Neuron (in vitro differentiated cells): Measurements from ENCODE around the gene RNGTT.
"Not testable (repeated sequence)": the region's sequence is repeated elsewhere in the genome, so short reads cannot be mapped to it uniquely, and the experiment has no call there.

Source experiments
- H2AFZ ChIP-seq: one replicate; pipeline ENCODE4 v1.6.1; 2013; ENCODE audit warnings: low read depth, mild to moderate bottlenecking, inconsistent platforms, low read length, moderate library complexity
- H3K27me3 ChIP-seq: one replicate; pipeline ENCODE4 v1.6.1; 2013; ENCODE audit warnings: low read length; ENCODE audit not compliant: insufficient read depth
- H3K36me3 ChIP-seq: one replicate; pipeline ENCODE4 v1.6.1; 2013; ENCODE audit warnings: low read length; ENCODE audit not compliant: insufficient read depth
- H3K4me1 ChIP-seq: one replicate; pipeline ENCODE4 v1.6.1; 2013; ENCODE audit warnings: low read length; ENCODE audit not compliant: insufficient read depth
- H3K4me3 ChIP-seq: 2 replicates; pipeline ENCODE4 v1.5.1; 2013; ENCODE audit warnings: mild to moderate bottlenecking, low read length, moderate library complexity
- H3K9me3 ChIP-seq: one replicate; pipeline ENCODE4 v1.6.1; 2013; ENCODE audit warnings: low read length

RNGTT gene

DNA sequence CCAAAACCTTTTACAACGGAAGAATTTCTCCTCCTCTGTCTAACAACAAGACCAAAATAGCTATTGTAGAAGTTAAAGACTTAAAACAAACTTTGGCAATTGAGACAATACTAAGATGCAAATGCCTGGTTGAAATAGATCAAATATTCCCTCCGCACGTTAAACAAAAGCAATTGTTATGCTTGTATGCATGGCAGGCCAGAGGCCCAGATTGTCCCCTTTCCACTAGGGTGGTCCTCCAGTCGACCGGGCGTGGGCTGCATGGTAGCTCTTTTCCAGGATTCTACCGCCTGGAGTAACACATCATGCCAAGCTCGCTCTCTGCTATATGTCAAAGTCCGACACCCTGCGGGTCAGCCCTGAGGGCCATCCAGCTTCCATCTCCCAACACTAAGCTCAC is 234.7 kb downstream of the RNGTT start:
- no peaks in the 10 kb centered on the region for H3K36me3 ChIP-seq
- H2AFZ ChIP-seq, result no peak overlapping the region
- H3K9me3 ChIP-seq, result no peaks in the 10 kb centered on the region
- no peaks in the 10 kb centered on the region for H3K4me1 ChIP-seq
- no peak overlapping the region for H3K4me3 ChIP-seq
- H3K27me3 ChIP-seq, result no peaks in the 10 kb centered on the region

DNA sequence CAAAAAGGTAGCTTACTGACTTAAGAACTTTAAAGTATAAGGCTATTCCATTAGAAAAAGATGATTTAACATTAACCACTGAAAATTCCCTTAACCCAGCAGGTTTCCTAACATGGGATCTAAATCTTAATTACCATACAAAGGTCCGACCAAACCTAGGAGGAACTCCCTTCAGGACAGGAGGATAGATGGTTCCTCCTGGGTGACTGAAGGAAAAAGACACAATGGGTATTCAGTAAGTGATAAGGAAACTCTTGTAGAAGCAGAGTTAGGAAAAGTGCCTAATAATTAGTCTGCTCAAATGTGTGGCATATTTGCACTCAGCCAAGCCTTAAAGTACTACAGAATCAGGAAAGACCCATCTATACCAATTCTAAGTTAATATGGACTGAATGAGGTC is 237.0 kb downstream of the RNGTT start:
- H3K27me3 ChIP-seq, H2AFZ ChIP-seq, H3K4me1 ChIP-seq, H3K36me3 ChIP-seq, H3K4me3 ChIP-seq, H3K9me3 ChIP-seq: not testable (repeated sequence)

DNA sequence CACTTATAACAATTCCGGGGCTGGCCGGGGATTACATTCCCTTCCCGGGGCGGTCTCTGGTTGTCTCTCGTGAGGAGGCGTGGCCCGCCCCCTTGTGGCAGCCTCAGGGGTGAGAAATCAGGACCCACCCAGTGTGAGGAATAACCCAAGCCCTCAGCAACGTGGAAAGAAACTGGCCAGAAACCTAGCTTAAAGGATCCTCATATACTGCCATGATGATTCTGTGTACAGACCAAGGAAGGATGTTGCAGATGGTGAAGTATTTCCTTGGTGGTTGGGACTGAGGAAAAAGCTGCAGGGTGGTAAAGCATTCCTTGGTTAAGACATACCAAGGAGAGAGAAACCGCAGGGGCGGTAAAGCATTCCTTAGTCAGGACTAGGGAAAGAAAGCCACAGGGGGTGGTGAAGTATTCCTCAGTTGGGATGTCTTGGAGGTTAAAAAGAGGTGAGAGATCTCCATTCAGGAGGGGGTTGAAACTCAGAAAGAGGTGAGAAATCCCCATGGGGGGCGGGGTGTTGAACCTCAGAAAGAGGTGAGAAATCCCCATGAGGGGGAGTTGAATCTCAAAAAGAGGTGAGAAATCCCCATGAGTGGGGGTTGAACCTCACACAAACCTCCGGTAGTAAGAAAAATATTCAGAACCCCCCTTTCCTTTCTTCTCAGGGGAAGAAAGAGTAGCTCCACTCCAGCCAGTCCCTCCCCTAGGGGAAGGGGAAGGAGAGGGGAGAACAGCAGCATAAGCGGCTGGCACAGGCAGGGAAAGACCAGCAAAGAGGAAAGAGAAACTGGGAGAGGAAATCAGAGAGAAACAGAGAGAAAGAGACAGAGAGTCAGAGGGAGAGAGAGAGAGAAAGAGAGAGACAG is 238.1 kb downstream of the RNGTT start:
- H3K9me3 ChIP-seq, result no peaks in the 10 kb centered on the region
- H3K36me3 ChIP-seq, result no peaks in the 10 kb centered on the region
- H3K4me3 ChIP-seq, result no peak overlapping the region
- H3K27me3 ChIP-seq, result no peaks in the 10 kb centered on the region
- H3K4me1 ChIP-seq, result no peaks in the 10 kb centered on the region
- no peak overlapping the region for H2AFZ ChIP-seq

DNA sequence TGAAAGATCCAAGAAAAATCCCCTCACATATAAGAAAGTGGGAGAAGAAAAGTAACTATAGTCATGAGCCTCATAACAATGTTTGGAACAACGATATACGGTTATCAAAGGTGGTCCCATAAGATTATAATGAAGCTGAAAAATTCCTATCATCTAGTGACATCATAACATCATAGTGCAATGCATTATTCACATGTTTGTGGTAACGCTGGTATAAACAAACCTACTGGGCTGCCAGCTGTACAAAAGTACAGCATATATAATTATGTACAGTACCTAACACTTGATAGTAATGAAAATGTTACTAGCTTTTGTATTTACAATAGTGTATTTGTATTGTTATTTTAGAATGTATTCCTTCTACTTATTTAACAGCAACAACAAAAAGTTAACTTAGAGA is 240.7 kb downstream of the RNGTT start:
- Histone ChIP-seq H3K9me3 (no peaks in the 10 kb centered on the region), H3K4me1 (no peaks in the 10 kb centered on the region), H3K36me3 (no peaks in the 10 kb centered on the region), H3K27me3 (no peaks in the 10 kb centered on the region), H2AFZ (no peak overlapping the region), H3K4me3 (no peak overlapping the region)

DNA sequence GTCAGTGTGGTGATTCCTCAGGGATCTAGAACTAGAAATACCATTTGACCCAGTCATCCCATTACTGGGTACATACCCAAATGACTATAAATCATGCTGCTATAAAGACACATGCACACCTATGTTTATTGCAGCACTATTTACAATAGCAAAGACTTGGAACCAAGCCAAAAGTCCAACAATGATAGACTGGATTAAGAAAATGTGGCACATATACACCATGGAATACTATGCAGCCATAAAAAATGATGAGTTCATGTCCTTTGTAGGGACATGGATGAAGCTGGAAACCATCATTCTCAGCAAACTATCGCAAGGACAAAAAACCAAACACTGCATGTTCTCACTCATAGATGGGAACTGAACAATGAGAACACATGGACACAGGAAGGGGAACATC is 247.0 kb downstream of the RNGTT start:
- H3K36me3 ChIP-seq, H2AFZ ChIP-seq, H3K27me3 ChIP-seq, H3K4me1 ChIP-seq, H3K9me3 ChIP-seq, H3K4me3 ChIP-seq: not testable (repeated sequence)

DNA sequence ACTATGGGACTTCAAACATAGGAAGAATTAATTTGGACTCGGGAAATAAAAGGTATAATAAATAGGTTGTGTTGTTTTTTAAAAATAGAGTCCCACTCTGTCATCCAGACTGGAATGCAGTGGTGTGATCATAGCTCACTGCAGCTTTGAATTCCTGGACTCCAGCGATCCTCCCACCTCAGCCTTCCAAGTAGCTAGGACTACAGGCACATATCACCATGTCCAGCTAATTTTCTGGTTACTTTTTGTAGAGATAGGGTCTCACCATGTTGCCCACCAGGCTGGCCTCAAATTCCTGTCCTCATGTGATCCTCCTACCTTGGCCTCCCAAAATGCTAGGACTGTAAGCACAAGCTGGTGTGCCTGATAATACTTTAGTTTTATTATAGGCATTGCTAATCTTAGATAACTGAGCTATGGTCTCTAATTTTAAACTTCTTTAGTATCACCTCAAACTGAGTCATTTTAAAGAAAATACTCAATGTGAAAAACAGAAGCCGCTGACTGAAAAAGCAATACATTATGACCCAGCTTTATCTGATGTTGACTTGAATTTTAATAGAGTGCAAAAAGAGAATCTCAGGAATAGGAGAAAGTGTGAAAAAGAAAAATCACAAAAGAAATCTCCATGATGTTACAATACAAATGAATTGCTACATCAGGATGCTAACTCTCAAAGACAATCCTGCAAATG is 251.0 kb downstream of the RNGTT start:
- Histone ChIP-seq H3K4me1 (no peaks in the 10 kb centered on the region), H3K4me3 (no peak overlapping the region), H3K27me3 (no peaks in the 10 kb centered on the region), H2AFZ (no peak overlapping the region), H3K36me3 (no peaks in the 10 kb centered on the region), H3K9me3 (peaks cover 3% of the 10 kb centered on the region)

DNA sequence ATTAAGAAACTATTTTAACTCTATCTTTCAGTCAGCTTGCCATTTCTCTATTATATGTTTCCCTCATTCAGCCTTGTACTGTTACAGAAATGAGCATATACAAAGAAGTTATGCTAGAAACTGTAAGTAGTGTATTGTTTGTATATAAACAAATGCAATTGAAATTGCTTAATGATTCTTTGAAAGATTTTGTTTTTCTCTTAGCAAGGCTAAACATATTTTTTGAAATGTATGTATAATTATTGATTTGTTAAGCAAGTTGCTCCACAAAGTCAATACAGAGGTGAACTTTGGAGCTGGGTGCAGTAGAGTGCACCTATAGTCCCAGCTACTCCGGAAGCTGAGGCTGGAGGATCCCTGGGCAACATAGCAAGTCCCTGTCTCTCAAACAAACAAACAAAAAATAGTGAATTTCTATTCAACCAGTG is 253.6 kb downstream of the RNGTT start:
- H2AFZ ChIP-seq, result no peak overlapping the region
- H3K4me1 ChIP-seq, result no peaks in the 10 kb centered on the region
- no peaks in the 10 kb centered on the region for H3K27me3 ChIP-seq
- H3K9me3 ChIP-seq, result peaks cover 3% of the 10 kb centered on the region
- no peaks in the 10 kb centered on the region for H3K36me3 ChIP-seq
- H3K4me3 ChIP-seq, result no peak overlapping the region

DNA sequence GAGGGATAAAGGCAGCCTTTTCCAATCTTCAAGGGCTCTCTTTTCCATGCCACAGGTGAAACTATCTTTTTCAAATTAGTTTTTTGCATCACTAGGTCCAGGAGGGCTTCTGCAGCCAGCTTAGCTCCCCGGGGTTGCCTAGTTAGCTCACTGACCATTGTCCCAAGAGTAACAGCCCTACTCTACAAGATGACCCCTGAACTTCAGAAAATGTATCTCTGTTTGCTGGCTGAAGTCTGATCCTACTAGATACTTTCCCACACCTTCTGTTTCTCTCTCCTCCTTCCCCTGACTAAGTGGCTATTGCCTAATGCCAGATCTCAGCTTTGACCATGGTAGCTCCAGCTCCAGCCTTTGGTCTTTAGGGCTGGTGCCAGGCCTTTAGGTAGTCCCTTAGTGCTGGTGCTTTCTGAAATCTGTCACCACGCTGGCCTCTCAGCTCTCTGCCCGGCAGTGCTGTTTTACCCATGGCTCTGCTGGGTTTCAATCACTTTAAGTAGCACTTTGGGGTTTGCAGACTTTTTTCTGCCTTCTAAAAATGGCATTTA is 255.1 kb downstream of the RNGTT start:
- Histone ChIP-seq H3K4me1 (no peaks in the 10 kb centered on the region), H3K4me3 (no peak overlapping the region), H3K27me3 (no peaks in the 10 kb centered on the region)

DNA sequence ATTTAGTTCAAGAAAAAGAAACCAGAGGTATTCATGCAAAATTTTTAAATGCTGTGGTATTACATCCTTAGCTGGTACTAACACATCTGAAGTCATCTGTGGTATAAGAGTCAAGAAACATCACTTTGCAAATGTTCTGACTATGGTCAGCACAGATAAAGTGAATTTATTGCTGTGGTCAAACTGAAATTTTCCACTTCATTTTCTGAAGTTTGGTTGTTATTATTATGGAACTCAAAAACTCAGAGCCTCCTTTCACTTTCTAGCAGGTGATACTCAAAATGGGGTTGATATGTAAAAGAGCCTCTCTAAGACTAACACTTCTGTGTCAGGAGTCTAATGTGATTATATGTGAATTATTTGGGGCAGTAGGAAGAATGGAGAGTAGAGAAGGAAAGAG is 257.8 kb downstream of the RNGTT start:
- H3K9me3 ChIP-seq, result no peaks in the 10 kb centered on the region
- no peaks in the 10 kb centered on the region for H3K27me3 ChIP-seq
- H3K36me3 ChIP-seq, result no peaks in the 10 kb centered on the region
- H3K4me1 ChIP-seq, result no peaks in the 10 kb centered on the region
- no peak overlapping the region for H3K4me3 ChIP-seq
- H2AFZ ChIP-seq, result no peak overlapping the region

More for the DNA sequence above, 255.1 kb downstream of the RNGTT start:
- Histone ChIP-seq H2AFZ (no peak overlapping the region), H3K9me3 (no peaks in the 10 kb centered on the region), H3K36me3 (no peaks in the 10 kb centered on the region)

DNA sequence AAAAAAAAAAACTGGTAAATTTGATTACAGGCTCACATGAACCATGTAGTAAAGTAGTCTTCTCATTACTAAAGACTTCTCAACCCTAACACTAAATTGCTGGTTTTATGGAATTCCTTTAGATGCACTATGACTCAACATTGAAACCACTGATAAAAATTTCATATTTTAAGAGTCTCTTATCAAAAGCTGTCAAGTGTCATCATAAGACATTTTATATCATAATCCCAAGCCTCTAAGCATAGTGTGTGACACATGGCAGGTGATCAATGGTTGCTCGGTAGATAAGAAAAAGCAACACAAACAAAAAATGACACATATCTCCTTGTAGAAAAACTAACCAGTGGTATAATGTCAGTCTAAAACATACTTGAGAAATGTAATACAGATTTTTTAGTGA is 258.4 kb downstream of the RNGTT start:
- Histone ChIP-seq H3K4me3 (no peak overlapping the region), H3K27me3 (no peaks in the 10 kb centered on the region), H3K36me3 (no peaks in the 10 kb centered on the region), H3K9me3 (no peaks in the 10 kb centered on the region), H2AFZ (no peak overlapping the region), H3K4me1 (no peaks in the 10 kb centered on the region)

DNA sequence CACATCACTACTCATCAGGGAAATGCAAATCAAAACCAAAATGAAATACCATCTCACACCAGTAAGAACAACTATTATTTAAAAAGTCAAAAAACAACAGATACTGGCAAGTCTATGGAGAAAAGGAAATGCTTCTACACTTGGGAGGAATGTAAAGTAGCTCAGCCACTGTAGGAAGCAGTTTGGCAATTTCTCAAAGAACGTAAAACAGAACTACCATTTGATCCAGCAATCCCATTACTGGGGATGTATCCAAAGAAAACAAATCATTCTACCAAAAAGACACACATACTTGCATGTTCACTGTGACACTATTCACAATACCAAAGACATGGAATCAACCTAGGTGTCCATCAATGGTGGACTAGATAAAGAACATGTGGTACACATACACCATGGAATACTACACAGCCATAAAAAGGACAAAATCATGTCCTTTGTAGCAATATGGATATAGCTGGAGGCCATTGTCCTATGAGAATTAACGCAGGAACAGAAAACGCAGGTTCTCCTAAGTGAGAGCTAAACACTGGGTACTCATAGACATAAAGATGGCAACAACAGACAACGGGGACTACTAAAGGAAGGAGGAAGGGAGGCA is 260.4 kb downstream of the RNGTT start:
- no peaks in the 10 kb centered on the region for H3K4me1 ChIP-seq
- no peaks in the 10 kb centered on the region for H3K36me3 ChIP-seq
- H3K27me3 ChIP-seq, result no peaks in the 10 kb centered on the region
- no peak overlapping the region for H3K4me3 ChIP-seq
- no peaks in the 10 kb centered on the region for H3K9me3 ChIP-seq
- H2AFZ ChIP-seq, result no peak overlapping the region

DNA sequence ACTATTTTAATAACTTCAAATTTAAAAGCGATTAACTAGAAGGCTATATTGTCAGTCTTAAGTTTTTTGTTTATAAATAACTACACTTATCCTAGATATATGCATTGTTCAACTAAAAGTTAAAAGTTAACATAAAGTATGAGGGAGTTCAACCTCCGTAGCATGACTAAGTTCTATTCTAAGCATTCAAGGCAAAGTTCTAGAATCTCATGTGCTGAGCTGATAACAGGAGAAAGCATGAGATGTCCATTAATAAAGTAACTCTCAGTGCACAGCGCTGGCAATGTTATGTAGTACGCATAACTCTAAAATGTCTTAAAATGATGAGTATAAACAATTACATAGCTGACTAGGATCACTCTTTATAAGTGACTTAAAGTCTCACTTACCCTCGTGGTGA is 264.8 kb downstream of the RNGTT start:
- Histone ChIP-seq H3K9me3 (peaks cover 3% of the 10 kb centered on the region), H3K36me3 (no peaks in the 10 kb centered on the region), H3K27me3 (no peaks in the 10 kb centered on the region), H2AFZ (no peak overlapping the region), H3K4me3 (no peak overlapping the region), H3K4me1 (no peaks in the 10 kb centered on the region)

DNA sequence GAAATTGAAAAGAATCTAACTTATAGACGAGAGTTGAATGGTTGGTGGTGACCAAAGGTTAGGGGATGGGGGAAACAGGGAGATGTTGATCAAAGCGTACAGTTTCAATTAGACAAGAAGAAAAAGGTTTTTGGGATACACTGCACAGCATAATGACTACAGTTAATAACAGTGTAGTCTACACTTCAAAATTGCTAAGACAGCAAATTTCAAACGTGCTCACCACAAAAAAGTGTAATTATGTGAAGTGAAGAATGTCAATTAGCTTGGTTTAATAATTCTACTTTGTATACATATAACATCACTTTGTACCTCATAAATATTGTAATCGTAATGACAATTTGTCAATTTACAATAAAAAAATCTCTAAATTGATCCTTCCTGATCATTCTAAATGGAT is 267.5 kb downstream of the RNGTT start:
- Histone ChIP-seq H2AFZ (no peak overlapping the region), H3K4me1 (no peaks in the 10 kb centered on the region), H3K4me3 (no peak overlapping the region), H3K9me3 (peaks cover 3% of the 10 kb centered on the region), H3K27me3 (no peaks in the 10 kb centered on the region), H3K36me3 (no peaks in the 10 kb centered on the region)
